ENCODE results near the gene KIF25. TPM values are rescaled to one million over a fixed set of nuclear protein-coding genes. Genes with fewer than 3 reads are reported as not detected.

The KIF25 gene
- total RNA-seq, 4 donors from 2014 or later = 0.28 TPM; not detected in 3

DNA sequence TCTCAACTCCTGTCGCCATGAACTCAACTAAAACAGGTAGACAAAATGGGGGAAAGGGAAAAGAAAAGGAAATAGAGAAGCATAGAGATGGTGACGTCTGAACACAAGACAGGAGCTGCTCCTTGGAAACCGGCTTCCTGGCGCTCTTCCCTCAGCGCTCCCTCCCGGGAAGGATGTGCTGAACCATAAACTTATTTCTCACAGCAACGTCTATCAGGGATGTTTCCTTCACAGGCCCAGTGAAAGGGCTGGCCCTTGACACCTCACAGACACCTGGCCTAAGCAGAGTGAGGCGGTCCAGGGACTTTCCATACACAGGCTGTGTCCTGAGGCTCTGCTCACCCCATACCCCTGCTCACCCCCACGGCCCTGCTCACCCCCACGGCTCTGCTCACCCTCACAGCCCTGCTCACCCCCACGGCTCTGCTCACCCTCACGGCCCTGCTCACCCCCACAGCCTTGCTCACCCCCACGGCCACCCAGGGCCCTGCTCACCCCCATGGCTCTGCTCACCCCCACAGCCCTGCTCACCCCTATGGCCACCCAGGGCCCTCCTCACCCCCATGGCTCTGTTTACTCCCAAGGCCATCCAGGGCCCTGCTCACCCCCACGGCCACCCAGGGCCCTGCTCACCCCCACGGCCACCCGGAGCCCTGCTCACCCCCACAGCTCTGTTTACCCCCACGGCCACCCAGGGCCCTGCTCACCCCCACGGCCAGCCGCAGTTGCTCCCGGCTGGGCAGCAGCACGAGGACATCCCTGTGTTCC, 80.9 kb downstream of the KIF25 start:
- Histone ChIP-seq H3K27ac (no peak overlapping the region), H3K4me1 (no peaks in the 10 kb centered on the region), H3K4me3 (no peak overlapping the region), H3K9me3 (no peaks in the 10 kb centered on the region), H3K27me3 (no peaks in the 10 kb centered on the region), H3K36me3 (no peaks in the 10 kb centered on the region)
- intact Hi-C loops (cut with DNase I; ENCODE audit: low total_unique reads) = no loop called here
- DNase-seq = no peak
- no peak for TF ChIP-seq POLR2A (IDR thresholded peaks at IDR 0.05)
- TF ChIP-seq, protein P1, sequence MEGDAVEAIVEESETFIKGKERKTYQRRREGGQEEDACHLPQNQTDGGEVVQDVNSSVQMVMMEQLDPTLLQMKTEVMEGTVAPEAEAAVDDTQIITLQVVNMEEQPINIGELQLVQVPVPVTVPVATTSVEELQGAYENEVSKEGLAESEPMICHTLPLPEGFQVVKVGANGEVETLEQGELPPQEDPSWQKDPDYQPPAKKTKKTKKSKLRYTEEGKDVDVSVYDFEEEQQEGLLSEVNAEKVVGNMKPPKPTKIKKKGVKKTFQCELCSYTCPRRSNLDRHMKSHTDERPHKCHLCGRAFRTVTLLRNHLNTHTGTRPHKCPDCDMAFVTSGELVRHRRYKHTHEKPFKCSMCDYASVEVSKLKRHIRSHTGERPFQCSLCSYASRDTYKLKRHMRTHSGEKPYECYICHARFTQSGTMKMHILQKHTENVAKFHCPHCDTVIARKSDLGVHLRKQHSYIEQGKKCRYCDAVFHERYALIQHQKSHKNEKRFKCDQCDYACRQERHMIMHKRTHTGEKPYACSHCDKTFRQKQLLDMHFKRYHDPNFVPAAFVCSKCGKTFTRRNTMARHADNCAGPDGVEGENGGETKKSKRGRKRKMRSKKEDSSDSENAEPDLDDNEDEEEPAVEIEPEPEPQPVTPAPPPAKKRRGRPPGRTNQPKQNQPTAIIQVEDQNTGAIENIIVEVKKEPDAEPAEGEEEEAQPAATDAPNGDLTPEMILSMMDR (IDR thresholded peaks at IDR 0.05) = no peak

DNA sequence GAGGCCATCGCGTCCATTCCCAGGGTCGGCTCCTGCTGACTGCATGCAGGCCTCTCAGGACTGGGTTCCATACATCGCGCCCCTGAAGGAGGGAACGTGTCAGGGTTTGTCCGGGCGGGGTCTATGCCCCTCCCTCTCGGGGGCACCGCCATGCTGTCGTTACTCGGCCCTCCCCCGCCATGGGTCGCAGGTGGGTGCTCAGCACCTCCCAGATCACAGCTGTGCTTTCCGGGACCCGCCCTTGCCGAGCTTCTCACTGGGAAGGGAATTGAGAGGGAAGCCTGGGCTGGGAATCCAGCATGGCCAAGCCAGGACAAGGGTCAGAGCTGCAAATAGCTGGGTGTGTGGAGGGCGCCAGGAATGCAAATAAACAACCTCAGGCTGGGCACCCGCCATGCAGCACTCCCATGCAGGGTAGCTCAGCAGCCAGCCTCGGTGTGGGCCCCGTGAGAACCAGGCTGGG, 81.5 kb downstream of the KIF25 start, which contains the start of gene FRMD1:
TSS of gene FRMD1 (minus strand) at position 270 of the 463 bp plus-strand sequence. CDS start at position 152, 118 bp downstream.
- intact Hi-C loops (cut with DNase I; ENCODE audit: low total_unique reads) = no loop called here
- H3K9me3 ChIP-seq = no peaks in the 10 kb centered on the region
- no peak for TF ChIP-seq POLR2A (IDR thresholded peaks at IDR 0.05)
- TF ChIP-seq, protein P1 (IDR thresholded peaks at IDR 0.05) = no peak
- no peak for DNase-seq
- H3K4me1 ChIP-seq = no peaks in the 10 kb centered on the region
- H3K4me3 ChIP-seq = no peak within 1 kb of the TSS
- H3K36me3 ChIP-seq = no peaks in the 10 kb centered on the region
- H3K27ac ChIP-seq = no peak within 1 kb of the TSS
- no peaks in the 10 kb centered on the region for H3K27me3 ChIP-seq

DNA sequence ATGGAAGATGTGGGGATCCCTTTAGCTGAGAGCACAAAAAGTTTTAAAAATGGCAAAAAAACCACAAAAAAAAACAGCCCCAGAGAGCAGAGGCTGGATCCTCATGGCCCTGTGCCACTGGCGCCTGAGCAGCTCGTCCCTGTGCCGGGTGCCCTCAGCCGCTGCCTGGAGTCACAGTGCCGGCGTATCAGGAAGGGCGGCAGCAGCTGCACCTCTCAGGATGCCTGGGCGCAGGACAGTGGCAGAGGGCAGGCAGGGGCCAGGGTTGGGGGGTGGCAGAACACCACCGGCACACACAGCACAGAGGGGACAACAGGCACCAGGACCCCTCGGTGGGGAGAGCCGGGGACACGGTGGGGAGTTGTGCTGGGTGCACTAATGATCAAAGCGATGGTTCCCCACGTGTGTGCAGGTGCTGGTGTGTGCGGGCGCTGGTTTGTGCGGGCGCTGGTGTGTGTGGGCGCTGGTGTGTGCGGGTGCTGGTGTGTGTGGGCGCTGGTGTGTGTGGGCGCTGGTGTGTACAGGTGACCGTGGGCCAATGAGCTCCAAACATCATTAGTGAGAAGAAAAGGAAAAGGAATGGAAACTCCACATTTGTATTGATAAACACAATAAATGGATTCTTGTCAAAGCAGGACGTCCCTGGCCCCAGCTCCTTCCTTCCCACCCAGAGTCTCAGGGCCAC, 83.1 kb downstream of the KIF25 start:
- no peak overlapping the region for H3K27ac ChIP-seq
- no peak overlapping the region for H3K4me3 ChIP-seq
- intact Hi-C loops (cut with DNase I; ENCODE audit: low total_unique reads) = no loop called here
- no peak for DNase-seq
- no peak for TF ChIP-seq POLR2A (IDR thresholded peaks at IDR 0.05)
- TF ChIP-seq, protein P1 (IDR thresholded peaks at IDR 0.05) = no peak
- H3K9me3 ChIP-seq = no peaks in the 10 kb centered on the region
- no peaks in the 10 kb centered on the region for H3K36me3 ChIP-seq
- no peaks in the 10 kb centered on the region for H3K27me3 ChIP-seq
- H3K4me1 ChIP-seq = no peaks in the 10 kb centered on the region

DNA sequence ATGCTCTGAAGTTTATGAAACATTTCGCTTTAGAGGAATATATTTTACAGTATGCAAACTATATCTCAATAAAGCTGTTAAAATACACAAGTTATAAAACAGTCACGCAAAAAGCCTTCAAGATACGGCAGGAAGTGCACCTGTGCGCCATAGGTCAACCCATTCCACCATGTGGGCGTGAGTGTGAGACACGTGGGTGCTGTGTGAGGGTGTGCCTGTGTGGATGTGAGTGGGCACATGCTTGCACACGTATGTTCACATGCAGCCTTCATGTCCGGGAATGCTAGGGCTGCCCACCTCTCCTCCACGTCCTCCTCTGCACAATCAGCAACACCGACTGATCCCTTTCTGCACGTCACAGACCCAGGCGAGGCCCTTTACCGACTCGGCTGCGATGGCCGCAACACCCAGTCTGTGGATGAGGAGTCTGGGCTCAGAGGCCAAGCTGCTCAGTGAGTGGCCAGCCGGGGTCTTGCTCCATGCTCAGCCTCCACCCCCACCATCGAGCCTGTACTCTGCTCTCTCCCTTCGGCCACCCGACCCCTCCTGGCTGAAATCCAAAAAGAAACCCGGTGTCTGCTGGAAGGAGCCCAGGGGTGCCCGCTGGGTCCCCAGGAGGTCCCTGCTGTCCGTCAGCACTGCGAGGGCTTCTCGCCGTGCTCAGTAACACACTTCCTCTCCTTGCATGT, 84.5 kb downstream of the KIF25 start:
- no peaks in the 10 kb centered on the region for H3K4me1 ChIP-seq
- no peak overlapping the region for H3K27ac ChIP-seq
- H3K9me3 ChIP-seq = no peaks in the 10 kb centered on the region
- no peak for DNase-seq
- TF ChIP-seq, protein P1 (IDR thresholded peaks at IDR 0.05) = no peak
- no peak for TF ChIP-seq POLR2A (IDR thresholded peaks at IDR 0.05)
- no peaks in the 10 kb centered on the region for H3K36me3 ChIP-seq
- H3K27me3 ChIP-seq = no peaks in the 10 kb centered on the region
- intact Hi-C loops (cut with DNase I; ENCODE audit: low total_unique reads) = no loop called here
- no peak overlapping the region for H3K4me3 ChIP-seq

All from uterus (tissue), 4 donors.